Measurements from ENCODE around the gene FKBP15. TPM values are rescaled to one million over a fixed set of nuclear protein-coding genes. Genes with fewer than 3 reads are reported as not detected.
"Not testable (repeated sequence)": the region's sequence is repeated elsewhere in the genome, so short reads cannot be mapped to it uniquely, and the experiment has no call there.

FKBP15 gene
- polyA plus RNA-seq, 1 donor (not counting 4 experiments of a cell fraction or from before 2014, with no cell fraction given): 22.4 TPM

- H3K36me3 ChIP-seq (ENCODE audit: control insufficient read depth in 2 of 2, extremely low read depth in 1 of 2, insufficient read depth in 2 of 2, low read length in 2 of 2): no peaks in the 10 kb centered on the region
- no peaks in the 10 kb centered on the region for H3K9me3 ChIP-seq (ENCODE audit: control insufficient read depth, low read depth, low read length)
- TF ChIP-seq CTCF (optimal IDR thresholded peaks at IDR 0.05 in 1 of 3, IDR thresholded peaks at IDR 0.05 in 1 of 3, conservative IDR thresholded peaks at IDR 0.05 in 1 of 3; ENCODE audit: extremely low read depth in 1 of 3, insufficient read depth in 2 of 3, low read length in 3 of 3) (no peak), EZH2 (IDR thresholded peaks at IDR 0.05; ENCODE audit: low read length) (no peak)
- DNase-seq (ENCODE audit: low read depth, low spot score) (no peak), FAIRE-seq (no peak)
- H3K79me2 ChIP-seq (ENCODE audit: control insufficient read depth, insufficient read depth, low read length): no peaks in the 10 kb centered on the region
- no peak overlapping the region for H3K4me3 ChIP-seq (ENCODE audit: control insufficient read depth in 2 of 3, extremely low read depth in 1 of 3, insufficient read depth in 2 of 3, low read depth in 1 of 3, low read length in 3 of 3)
- H3K4me2 ChIP-seq (ENCODE audit: control insufficient read depth, extremely low read depth, insufficient read depth, low read depth, low read length): no peak overlapping the region
- H4K20me1 ChIP-seq (ENCODE audit: control insufficient read depth, extremely low read depth, insufficient read depth, low read length): no peaks in the 10 kb centered on the region
- dilution Hi-C loops (cut with MboI; ENCODE audit: extremely low pct_ligation_motif_present, low sequenced_read_pairs): no loop called here
- peaks cover 26% of the 10 kb centered on the region for H3K27me3 ChIP-seq (ENCODE audit: control insufficient read depth, extremely low read depth, insufficient read depth, low read length)
- no peak overlapping the region for H3K9ac ChIP-seq (ENCODE audit: control insufficient read depth, extremely low read depth, insufficient read depth, low read length)
- no peaks in the 10 kb centered on the region for H3K9me1 ChIP-seq (ENCODE audit: control insufficient read depth, extremely low read depth, insufficient read depth, low read length)
- H3K27ac ChIP-seq (ENCODE audit: control insufficient read depth, insufficient read depth, low read length): no peak overlapping the region
- H2AFZ ChIP-seq (ENCODE audit: control insufficient read depth, low read length): no peak overlapping the region
- no peaks in the 10 kb centered on the region for H3K4me1 ChIP-seq (ENCODE audit: control insufficient read depth, extremely low read depth, insufficient read depth, low read length)
These were observed 77.4 kb downstream of the FKBP15 start for GRCh38 chr9:113143432-113144227.

GRCh38 chr9:113140896-113141295 lies 80.2 kb downstream of the FKBP15 start:
- H3K4me1 ChIP-seq (ENCODE audit: control insufficient read depth, extremely low read depth, insufficient read depth, low read length); FAIRE-seq; H2AFZ ChIP-seq (ENCODE audit: control insufficient read depth, low read length); H3K9me3 ChIP-seq (ENCODE audit: control insufficient read depth, low read depth, low read length); H3K27ac ChIP-seq (ENCODE audit: control insufficient read depth, insufficient read depth, low read length); dilution Hi-C loops (cut with MboI; ENCODE audit: extremely low pct_ligation_motif_present, low sequenced_read_pairs); DNase-seq (ENCODE audit: low read depth, low spot score); H4K20me1 ChIP-seq (ENCODE audit: control insufficient read depth, extremely low read depth, insufficient read depth, low read length); H3K9ac ChIP-seq (ENCODE audit: control insufficient read depth, extremely low read depth, insufficient read depth, low read length); H3K9me1 ChIP-seq (ENCODE audit: control insufficient read depth, extremely low read depth, insufficient read depth, low read length); H3K79me2 ChIP-seq (ENCODE audit: control insufficient read depth, insufficient read depth, low read length); H3K4me2 ChIP-seq (ENCODE audit: control insufficient read depth, extremely low read depth, insufficient read depth, low read depth, low read length); H3K4me3 ChIP-seq (ENCODE audit: control insufficient read depth in 2 of 3, extremely low read depth in 1 of 3, insufficient read depth in 2 of 3, low read depth in 1 of 3, low read length in 3 of 3); H3K36me3 ChIP-seq (ENCODE audit: control insufficient read depth in 2 of 2, extremely low read depth in 1 of 2, insufficient read depth in 2 of 2, low read length in 2 of 2): not testable (repeated sequence)
- H3K27me3 ChIP-seq (ENCODE audit: control insufficient read depth, extremely low read depth, insufficient read depth, low read length): peaks cover 32% of the 10 kb centered on the region

GRCh38 chr9:113139953-113140352 lies 81.1 kb downstream of the FKBP15 start:
- no peaks in the 10 kb centered on the region for H3K79me2 ChIP-seq (ENCODE audit: control insufficient read depth, insufficient read depth, low read length)
- H4K20me1 ChIP-seq (ENCODE audit: control insufficient read depth, extremely low read depth, insufficient read depth, low read length): no peaks in the 10 kb centered on the region
- no peaks in the 10 kb centered on the region for H3K36me3 ChIP-seq (ENCODE audit: control insufficient read depth in 2 of 2, extremely low read depth in 1 of 2, insufficient read depth in 2 of 2, low read length in 2 of 2)
- peaks cover 31% of the 10 kb centered on the region for H3K27me3 ChIP-seq (ENCODE audit: control insufficient read depth, extremely low read depth, insufficient read depth, low read length)
- H3K27ac ChIP-seq (ENCODE audit: control insufficient read depth, insufficient read depth, low read length): no peak overlapping the region
- FAIRE-seq: no peak
- DNase-seq (ENCODE audit: low read depth, low spot score): no peak
- no peak for TF ChIP-seq EZH2 (IDR thresholded peaks at IDR 0.05; ENCODE audit: low read length)
- no peak for TF ChIP-seq CTCF (optimal IDR thresholded peaks at IDR 0.05 in 1 of 3, IDR thresholded peaks at IDR 0.05 in 1 of 3, conservative IDR thresholded peaks at IDR 0.05 in 1 of 3; ENCODE audit: extremely low read depth in 1 of 3, insufficient read depth in 2 of 3, low read length in 3 of 3)
- H2AFZ ChIP-seq (ENCODE audit: control insufficient read depth, low read length): no peak overlapping the region
- no peaks in the 10 kb centered on the region for H3K9me1 ChIP-seq (ENCODE audit: control insufficient read depth, extremely low read depth, insufficient read depth, low read length)
- no peaks in the 10 kb centered on the region for H3K4me1 ChIP-seq (ENCODE audit: control insufficient read depth, extremely low read depth, insufficient read depth, low read length)
- no peak overlapping the region for H3K4me3 ChIP-seq (ENCODE audit: control insufficient read depth in 2 of 3, extremely low read depth in 1 of 3, insufficient read depth in 2 of 3, low read depth in 1 of 3, low read length in 3 of 3)
- H3K9me3 ChIP-seq (ENCODE audit: control insufficient read depth, low read depth, low read length): no peaks in the 10 kb centered on the region
- dilution Hi-C loops (cut with MboI; ENCODE audit: extremely low pct_ligation_motif_present, low sequenced_read_pairs): no loop called here
- H3K9ac ChIP-seq (ENCODE audit: control insufficient read depth, extremely low read depth, insufficient read depth, low read length): no peak overlapping the region
- H3K4me2 ChIP-seq (ENCODE audit: control insufficient read depth, extremely low read depth, insufficient read depth, low read depth, low read length): no peak overlapping the region
